NCI-H1105 treated with DMSO at 0.1 percent for 48 hours (cell line): ENCODE results near the gene CHST4.
"Not testable (repeated sequence)": the region's sequence is repeated elsewhere in the genome, so short reads cannot be mapped to it uniquely, and the experiment has no call there.

Experiments used
- DNase-seq: peaks from one replicate; lab custom pipeline; 2025; lab: John Stamatoyannopoulos, UW

CHST4 gene

DNA sequence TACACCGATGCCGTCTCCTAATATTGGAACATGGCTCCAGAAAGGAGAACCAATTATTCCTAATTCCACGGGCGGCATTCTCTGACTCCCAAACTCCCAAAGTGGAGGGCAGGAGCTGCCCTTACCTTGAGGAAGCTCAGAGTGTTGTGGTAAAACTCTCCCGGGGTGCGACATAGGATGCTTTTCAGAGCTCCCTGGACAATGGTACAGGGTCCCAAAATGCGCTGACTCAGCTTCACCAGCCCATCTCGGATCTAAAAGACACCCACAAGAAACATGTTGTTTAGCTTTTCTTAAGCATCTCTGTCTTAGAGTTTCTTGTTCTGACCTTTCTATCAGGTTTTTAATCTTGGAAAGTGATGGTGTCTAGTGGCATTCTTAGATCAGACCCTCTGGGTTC is 43.9 kb downstream of the CHST4 start:
- no peak for DNase-seq

DNA sequence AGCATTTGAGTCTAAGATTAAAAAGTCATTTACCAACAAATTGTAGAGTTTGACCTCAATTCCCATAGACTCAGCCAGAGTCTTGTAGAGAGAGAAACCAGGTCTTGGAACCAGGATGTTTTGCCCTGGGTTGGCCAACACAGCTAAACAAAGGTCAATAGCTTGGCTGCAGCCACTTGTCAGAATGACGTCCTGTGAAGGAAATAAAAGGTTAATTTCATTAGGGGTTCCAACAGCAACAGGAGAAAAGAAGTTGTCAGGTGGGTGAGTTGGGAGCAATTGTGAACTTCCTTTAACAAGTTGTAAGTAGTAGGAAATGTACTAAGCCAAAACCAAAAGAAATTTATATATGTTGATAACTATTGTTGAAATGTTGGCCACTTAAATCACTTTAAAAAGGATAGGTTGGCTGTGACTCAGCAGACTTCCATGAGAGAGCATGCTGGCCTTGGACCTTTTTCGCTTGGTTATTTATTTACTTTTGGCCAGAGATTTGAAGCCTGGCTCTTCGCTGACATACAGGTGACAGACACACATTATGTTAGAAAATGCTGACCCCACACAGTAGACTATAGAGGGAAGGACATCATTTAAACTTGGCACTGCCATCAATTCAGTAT is 46.4 kb downstream of the CHST4 start:
- no peak for DNase-seq

DNA sequence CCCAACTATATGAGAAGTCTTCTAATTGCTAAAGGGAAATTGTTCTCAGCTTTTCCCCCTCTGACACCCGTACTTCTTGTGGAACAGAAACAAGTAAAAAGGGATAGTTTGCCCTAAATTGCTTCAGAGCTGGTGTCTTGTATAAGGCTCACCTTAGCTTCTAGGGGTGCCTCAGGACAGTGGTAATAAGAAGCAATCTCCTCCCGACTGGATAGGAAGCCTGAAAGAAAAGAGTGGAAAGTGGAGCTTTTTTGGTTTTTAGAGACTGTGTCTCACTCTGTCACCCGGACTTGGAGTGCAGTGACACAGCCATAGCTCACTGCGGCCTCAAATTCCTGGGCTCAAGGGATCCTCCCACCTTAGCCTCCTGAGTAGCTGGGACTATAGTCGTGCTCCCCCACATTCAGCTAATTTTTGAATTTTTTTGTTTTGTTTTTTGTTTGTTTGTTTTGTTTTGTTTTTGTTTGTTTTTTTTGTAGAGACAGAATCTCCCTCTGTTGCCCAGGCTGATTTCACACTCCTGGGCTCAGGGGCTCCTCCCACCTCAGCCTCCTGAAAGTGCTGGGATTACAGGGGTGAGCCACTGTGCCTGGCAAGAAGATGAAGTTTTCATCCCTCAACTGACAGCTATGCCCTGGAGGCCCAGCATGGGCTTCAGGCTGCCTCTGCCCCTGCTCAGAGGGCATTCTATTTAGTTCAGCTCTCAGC is 47.3 kb downstream of the CHST4 start:
- no peak for DNase-seq

DNA sequence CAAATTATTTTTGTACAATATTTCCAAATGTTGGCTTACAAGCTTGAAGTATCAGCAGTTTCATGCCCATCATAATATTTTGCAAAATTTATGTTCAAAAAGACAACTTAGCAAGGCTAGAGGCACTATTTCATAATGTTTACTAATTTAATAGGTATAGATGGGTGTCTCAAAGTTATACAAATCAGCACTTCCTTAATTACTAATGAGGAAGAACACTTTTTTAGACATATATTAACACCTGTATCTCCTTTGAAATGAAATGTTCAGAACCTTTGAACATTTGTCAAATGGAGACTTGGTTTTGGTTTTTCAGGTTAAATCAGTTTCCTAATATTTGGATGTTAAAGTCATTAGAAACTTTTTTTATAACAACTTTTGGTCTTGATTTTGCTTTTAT is 48.5 kb downstream of the CHST4 start:
- no peak for DNase-seq

DNA sequence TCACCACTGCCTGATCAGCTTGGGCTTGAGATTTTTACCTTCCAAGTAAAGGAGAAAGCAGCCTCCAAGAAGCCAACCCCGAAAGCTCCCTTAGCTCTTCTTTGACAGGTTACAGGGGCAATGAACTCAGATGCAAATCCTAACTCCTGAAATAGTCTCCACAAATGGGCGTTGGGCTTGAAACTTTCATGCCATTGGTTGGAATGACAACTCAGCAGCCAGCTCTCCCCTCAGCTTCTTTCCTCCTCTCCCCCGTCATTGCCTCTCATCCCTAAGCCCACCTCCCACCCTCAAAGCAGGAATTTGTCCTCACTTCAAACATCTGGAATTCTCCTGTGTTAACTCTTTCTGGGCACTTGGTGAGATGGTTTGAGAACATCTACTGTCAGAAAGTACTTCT is 50.7 kb downstream of the CHST4 start, which contains the start of gene TAT:
TSS of gene TAT (minus strand) at position 122 of the 400 bp plus-strand sequence. CDS start 677 bp downstream, outside the sequence.
- DNase-seq: no peak

DNA sequence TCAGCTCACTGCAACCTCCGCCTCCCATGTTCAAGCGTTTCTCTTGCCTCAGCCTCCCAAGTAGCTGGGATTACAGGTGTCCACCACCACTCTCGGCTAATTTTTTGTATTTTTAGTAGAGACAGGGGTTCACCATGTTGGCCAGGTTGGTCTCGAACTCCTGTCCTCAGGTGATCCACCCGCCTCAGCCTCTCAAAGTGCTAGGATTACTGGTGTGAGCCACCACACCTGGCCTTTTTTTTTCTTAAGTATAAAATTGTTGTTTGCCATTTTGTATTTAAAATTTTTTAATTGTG is 56.3 kb downstream of the CHST4 start:
- not testable (repeated sequence) for DNase-seq

DNA sequence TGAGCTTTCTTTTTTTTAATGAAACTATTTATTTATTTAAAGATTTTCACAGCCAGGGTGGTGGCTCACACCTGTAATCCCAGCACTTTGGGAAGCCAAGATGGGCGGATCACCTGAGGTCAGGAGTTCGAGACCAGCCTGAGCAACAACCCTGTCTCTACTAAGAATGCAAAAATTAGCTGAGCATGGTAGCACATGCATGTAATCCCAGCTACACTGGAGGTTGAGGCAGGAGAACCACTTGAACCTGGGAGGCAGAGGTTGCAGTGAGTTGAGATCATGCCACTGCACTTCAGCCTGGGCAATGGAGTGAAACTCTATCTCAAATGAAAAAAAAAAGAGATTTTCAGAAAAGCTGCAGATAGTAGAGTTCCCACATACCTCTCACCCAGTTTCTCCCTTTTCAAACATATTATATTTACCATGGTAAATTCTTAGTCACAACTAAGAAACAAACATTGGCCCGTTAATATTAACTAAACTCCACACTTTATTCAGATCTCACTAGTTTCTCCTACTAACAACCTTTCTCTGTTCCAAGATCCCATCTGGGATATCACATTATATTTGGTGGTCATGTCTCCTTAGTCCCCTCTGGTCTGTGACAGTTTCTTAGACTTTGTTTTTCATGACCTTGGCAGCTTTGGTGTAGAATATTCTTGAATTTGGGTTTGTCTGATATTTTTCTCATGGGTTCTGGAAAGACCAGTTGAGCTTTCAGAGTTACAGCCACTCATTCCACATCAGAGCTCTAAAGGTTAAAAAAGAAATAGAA is 58.5 kb downstream of the CHST4 start:
- no peak for DNase-seq

DNA sequence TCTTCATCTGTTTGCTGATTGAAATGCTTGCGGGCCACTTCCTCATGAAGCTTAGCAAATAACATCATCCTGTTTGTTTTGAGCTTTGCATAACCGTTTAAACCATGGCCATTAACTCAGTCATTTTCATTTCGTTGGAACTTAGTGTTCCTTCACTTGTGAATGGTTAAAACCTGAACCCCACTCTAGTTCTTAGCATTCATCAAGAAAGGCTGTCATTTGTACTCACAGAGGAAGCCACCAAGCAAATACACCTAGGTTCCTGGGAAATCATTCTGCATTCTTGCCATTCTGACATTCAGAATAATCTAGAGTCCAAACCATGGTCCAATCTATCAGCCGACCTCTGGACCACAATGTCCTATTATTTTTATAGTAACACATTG is 59.1 kb downstream of the CHST4 start:
- no peak for DNase-seq
